ENCODE results near the gene ABCA7.

- TF ChIP-seq CTCF (IDR thresholded peaks at IDR 0.05) (no peak), ZNF121 (CRISPR knock-in tag; IDR thresholded peaks at IDR 0.05) (no peak), JUN (CRISPR knock-in tag; IDR thresholded peaks at IDR 0.05) (no peak), ATF6 (CRISPR knock-in tag; IDR thresholded peaks at IDR 0.05) (no peak), SP1 (CRISPR knock-in tag; conservative IDR thresholded peaks at IDR 0.05) (no peak), USF2 (CRISPR knock-in tag; IDR thresholded peaks at IDR 0.05) (no peak), ZNF512 (CRISPR knock-in tag; IDR thresholded peaks at IDR 0.05; ENCODE audit: borderline replicate concordance) (no peak), TEAD4 (CRISPR knock-in tag; IDR thresholded peaks at IDR 0.05) (no peak), ZNF416 (CRISPR knock-in tag; IDR thresholded peaks at IDR 0.05) (no peak), ZNF138 (CRISPR knock-in tag; conservative IDR thresholded peaks at IDR 0.05) (no peak), USF1 (CRISPR knock-in tag; IDR thresholded peaks at IDR 0.05) (no peak)
These were observed 22.0 kb upstream of the ABCA7 start for GRCh38 chr19:1017906-1018305.
